Muscle layer of colon (tissue), 2 donors: ENCODE data around the gene SCAMP1.

Experiments
- H3K27ac ChIP-seq: one replicate; pipeline ENCODE4 v1.7.0; 2013; ENCODE audit warnings: low read depth, mild to moderate bottlenecking, low read length, moderate library complexity
- H3K27me3 ChIP-seq, 2 donors: one replicate each; pipeline ENCODE4 v1.7.0; 2013; ENCODE audit warnings: low read length in 2 of 2, mild to moderate bottlenecking in 2 of 2; ENCODE audit not compliant: insufficient read depth in 2 of 2, control insufficient read depth in 1 of 2
- H3K36me3 ChIP-seq: one replicate; pipeline ENCODE4 v1.7.0; 2013; ENCODE audit warnings: mild to moderate bottlenecking, low read length; ENCODE audit not compliant: insufficient read depth
- H3K4me1 ChIP-seq: one replicate; pipeline ENCODE4 v1.7.0; 2013; ENCODE audit warnings: mild to moderate bottlenecking, low read length; ENCODE audit not compliant: insufficient read depth
- H3K4me3 ChIP-seq, 2 donors: one replicate each; pipeline ENCODE4 v1.7.0; 2013; ENCODE audit warnings: low read length in 2 of 2, low read depth in 1 of 2, mild to moderate bottlenecking in 1 of 2, moderate library complexity in 1 of 2
- H3K9ac ChIP-seq: one replicate; pipeline ENCODE4 v1.7.0; 2013; ENCODE audit warnings: low read length
- H3K9me3 ChIP-seq: one replicate; pipeline ENCODE4 v1.7.0; 2013; ENCODE audit warnings: mild to moderate bottlenecking, low read length
- donor health status: abdominal sarcoma.
- donor health status: Adenocarcinoma of cecum.

The SCAMP1 gene

DNA sequence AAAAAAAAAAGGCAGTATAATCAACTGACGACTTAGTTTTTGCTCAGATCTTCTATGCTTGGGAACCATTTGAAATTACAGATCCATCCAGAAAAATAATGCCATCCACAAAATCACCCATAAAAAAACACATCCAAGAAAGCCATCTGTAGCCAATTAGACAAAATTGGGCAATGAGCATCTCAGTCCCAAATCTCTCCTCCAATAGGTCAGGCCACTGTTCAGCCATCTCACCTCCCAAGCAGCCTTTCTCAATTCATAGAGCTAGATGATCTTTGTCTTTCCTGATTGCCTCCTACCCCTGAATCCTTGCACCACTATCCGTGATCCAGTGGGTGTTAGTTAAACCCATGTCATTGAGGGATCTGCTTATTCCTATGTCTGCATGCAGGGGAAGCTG lies 139.6 kb downstream of the SCAMP1 start:
- Histone ChIP-seq H3K36me3 (no peaks in the 10 kb centered on the region), H3K27me3 (no peaks in the 10 kb centered on the region), H3K4me1 (peaks cover 68% of the 10 kb centered on the region), H3K27ac (no peak overlapping the region), H3K9me3 (no peaks in the 10 kb centered on the region), H3K9ac (no peak overlapping the region), H3K4me3 (no peak overlapping the region)

DNA sequence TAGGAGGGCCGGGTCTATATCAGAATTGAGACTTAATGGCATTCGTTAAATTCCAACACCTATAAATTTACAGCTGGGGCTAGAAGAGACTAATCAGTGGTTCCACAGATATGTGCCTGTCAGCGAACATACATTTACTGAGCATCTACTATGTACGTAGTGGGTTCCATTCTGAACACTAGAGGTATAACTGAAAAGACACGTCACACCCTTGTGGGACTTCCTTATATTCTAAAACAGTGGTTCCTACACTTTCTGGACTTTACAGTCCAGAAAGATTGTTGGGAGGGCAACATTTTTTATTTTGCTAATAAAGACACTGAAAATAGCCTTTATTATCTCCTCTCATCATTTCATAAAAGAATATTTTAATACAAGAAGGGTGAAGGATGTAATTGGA lies 140.5 kb downstream of the SCAMP1 start:
- Histone ChIP-seq H3K27ac (no peak overlapping the region), H3K4me1 (peaks cover 77% of the 10 kb centered on the region), H3K4me3 (no peak overlapping the region), H3K9me3 (no peaks in the 10 kb centered on the region), H3K27me3 (no peaks in the 10 kb centered on the region), H3K36me3 (no peaks in the 10 kb centered on the region), H3K9ac (no peak overlapping the region)

- Histone ChIP-seq H3K27me3 (no peaks in the 10 kb centered on the region), H3K4me1 (peaks cover 77% of the 10 kb centered on the region), H3K36me3 (no peaks in the 10 kb centered on the region), H3K9ac (no peak overlapping the region), H3K27ac (no peak overlapping the region), H3K9me3 (no peaks in the 10 kb centered on the region), H3K4me3 (no peak overlapping the region)
Measured at GRCh38 chr5:78501411-78502352, 141.3 kb downstream of the SCAMP1 start.

- H3K27ac ChIP-seq = peak overlapping the region; percentile 86
Measured at GRCh38 chr5:78503958-78504653, 143.7 kb downstream of the SCAMP1 start.

GRCh38 chr5:78504704-78505677 lies 144.6 kb downstream of the SCAMP1 start:
- Histone ChIP-seq H3K27ac (peak overlapping the region; percentile 86), H3K4me3 (peak overlapping the region in 1 of 2 donors; percentile 12), H3K4me1 (peaks cover 77% of the 10 kb centered on the region)

More at GRCh38 chr5:78503958-78504653, 143.7 kb downstream of the SCAMP1 start:
- Histone ChIP-seq H3K4me1 (peaks cover 77% of the 10 kb centered on the region), H3K9ac (no peak overlapping the region), H3K36me3 (no peaks in the 10 kb centered on the region), H3K9me3 (no peaks in the 10 kb centered on the region), H3K4me3 (no peak overlapping the region), H3K27me3 (no peaks in the 10 kb centered on the region)

DNA sequence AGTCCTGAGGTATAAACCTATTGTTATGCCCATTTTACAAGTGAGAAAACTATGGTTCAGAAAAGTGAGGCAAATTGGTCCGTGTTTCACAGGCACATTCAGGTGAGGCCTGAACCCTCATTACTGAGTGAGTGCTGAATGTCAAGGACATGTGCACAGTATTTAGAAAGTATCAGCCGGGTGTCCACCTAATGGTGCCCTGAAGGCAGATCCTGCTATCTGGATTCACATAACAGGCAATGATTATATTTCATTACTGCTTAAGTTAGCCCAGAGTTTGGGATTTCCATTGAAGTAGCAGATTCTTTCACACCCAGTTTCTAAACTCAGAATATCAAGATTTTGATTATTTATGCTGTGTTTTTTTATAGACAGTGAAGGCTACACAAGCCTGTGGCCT lies 145.4 kb downstream of the SCAMP1 start:
- Histone ChIP-seq H3K4me3 (no peak overlapping the region), H3K9me3 (no peaks in the 10 kb centered on the region), H3K9ac (peak overlapping the region; percentile 3), H3K4me1 (peaks cover 80% of the 10 kb centered on the region), H3K36me3 (no peaks in the 10 kb centered on the region), H3K27me3 (no peaks in the 10 kb centered on the region), H3K27ac (peak overlapping the region; percentile 86)

More at GRCh38 chr5:78504704-78505677, 144.6 kb downstream of the SCAMP1 start:
- H3K27me3 ChIP-seq = no peaks in the 10 kb centered on the region
- no peaks in the 10 kb centered on the region for H3K9me3 ChIP-seq
- H3K9ac ChIP-seq = no peak overlapping the region
- no peaks in the 10 kb centered on the region for H3K36me3 ChIP-seq

- no peaks in the 10 kb centered on the region for H3K36me3 ChIP-seq
Measured at GRCh38 chr5:78506261-78507024, 146.0 kb downstream of the SCAMP1 start.

DNA sequence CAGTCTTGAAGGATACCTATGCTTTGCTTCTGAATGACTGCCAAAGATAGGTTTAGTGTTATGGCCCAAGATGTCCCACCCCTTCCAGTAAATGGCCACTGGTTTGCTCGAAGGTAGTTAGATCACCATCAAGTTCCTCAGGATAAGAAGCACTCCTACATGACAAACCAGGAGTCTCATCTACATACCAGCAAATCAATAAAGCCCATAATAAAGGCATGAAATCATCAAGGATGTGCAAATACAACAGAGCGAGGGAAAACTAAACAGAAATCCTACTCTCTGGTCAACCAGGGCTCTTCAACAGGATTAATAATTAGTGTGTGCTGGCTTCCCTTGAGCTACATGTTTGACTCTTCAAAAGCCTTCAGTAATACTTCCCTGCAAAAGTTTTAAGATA lies 147.1 kb downstream of the SCAMP1 start:
- Histone ChIP-seq H3K27me3 (no peaks in the 10 kb centered on the region), H3K36me3 (no peaks in the 10 kb centered on the region), H3K9me3 (no peaks in the 10 kb centered on the region), H3K9ac (no peak overlapping the region), H3K27ac (no peak overlapping the region), H3K4me1 (peaks cover 80% of the 10 kb centered on the region), H3K4me3 (no peak overlapping the region)

More at GRCh38 chr5:78506261-78507024, 146.0 kb downstream of the SCAMP1 start:
- H3K4me1 ChIP-seq = peaks cover 83% of the 10 kb centered on the region
- H3K9me3 ChIP-seq = no peaks in the 10 kb centered on the region
- H3K27me3 ChIP-seq = no peaks in the 10 kb centered on the region
- no peak overlapping the region for H3K4me3 ChIP-seq
- H3K27ac ChIP-seq = peak overlapping the region; percentile 86
- H3K9ac ChIP-seq = peak overlapping the region; percentile 3

GRCh38 chr5:78508186-78508765 lies 147.9 kb downstream of the SCAMP1 start:
- H3K4me1 ChIP-seq = peaks cover 80% of the 10 kb centered on the region
- H3K27me3 ChIP-seq = no peaks in the 10 kb centered on the region
- peak overlapping the region; percentile 27 for H3K27ac ChIP-seq
- H3K9ac ChIP-seq = no peak overlapping the region
- no peaks in the 10 kb centered on the region for H3K36me3 ChIP-seq
- H3K9me3 ChIP-seq = no peaks in the 10 kb centered on the region
- peak overlapping the region; percentile 25 to 60 for H3K4me3 ChIP-seq
